Renal cortex interstitium (tissue), 11 donors: Measurements from ENCODE around the gene GIMAP7. TPM values are rescaled to one million over a fixed set of nuclear protein-coding genes. Genes with fewer than 3 reads are reported as not detected.

Source experiments
- DNase-seq, 11 donors: peaks; one replicate each; pipeline ENCODE4 v3.0.0-alpha.2; 2013; ENCODE audit warnings: low read depth in 9 of 11, low spot score in 4 of 11; ENCODE audit errors: extremely low read depth in 1 of 11
- polyA plus RNA-seq, 3 donors: library from polyadenylated mRNA; unstranded; fragments of 120-200 nt; gene quantifications; one replicate each; pipeline ENCODE4 v1.2.1, GENCODE V29; 2013; ENCODE audit not compliant: insufficient read length in 3 of 3

The GIMAP7 gene
- polyA plus RNA-seq, 3 donors: 10.3 to 15.7 (median 14.3) TPM

- no peak for DNase-seq
Measured at GRCh38 chr7:150564006-150564405, 49.3 kb downstream of the GIMAP7 start.

DNA sequence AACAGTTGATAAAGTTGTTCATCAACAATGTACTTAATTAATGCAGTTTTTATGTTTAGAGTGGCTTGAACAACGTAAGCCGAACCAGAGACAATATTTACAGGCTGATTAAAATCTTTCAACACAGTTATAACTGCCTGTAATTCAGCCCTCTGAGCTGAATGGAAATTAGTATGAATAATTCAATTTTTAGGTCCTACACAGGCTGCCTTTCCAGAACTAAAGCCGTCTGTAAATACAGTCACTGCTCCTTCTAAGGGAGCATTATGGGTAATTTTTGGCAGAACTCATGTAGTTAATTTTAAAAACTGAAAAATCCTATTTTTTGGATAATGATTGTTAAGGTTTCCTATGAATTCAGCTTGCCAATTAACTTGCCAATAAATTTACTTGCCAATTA, 49.9 kb downstream of the GIMAP7 start:
- no peak for DNase-seq

DNA sequence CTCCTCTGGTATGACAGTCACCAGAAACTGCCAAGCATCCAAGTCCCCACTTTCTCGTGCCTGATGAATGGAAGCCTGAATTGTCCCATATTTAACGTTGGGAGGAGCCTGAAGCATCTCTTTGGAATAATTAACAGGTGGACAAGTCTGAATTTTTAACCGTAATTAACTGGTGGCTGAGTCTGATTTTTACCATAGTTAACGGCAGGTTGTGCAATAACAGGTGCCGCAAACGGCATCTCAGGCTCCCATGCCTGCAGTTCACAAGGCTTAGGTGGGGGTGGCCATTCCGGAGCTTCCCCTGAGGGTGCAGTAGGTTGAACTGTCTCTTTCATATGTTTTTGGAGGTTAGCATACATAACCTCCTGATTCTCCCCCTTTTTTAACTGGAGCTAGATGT, 50.6 kb downstream of the GIMAP7 start:
- no peak for DNase-seq

DNA sequence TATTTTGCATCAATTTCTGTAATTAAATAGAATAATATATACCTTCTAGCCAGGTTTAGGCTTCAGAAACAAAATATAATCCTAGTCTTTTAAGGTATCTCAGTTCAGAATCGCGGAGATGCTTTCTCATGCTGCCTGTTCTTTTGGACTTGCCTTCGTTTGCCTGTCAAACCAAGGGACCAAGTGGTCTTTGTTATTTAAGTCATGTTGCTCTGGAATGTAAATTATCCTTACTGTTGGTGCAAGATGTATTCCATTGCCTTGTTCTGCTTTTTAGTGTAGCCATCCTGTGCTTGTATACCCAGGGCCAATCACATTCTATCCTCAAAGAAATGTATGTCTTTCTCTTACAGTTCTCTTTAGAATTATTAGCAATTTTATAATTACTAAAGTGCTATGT, 51.5 kb downstream of the GIMAP7 start:
- DNase-seq: no peak

DNA sequence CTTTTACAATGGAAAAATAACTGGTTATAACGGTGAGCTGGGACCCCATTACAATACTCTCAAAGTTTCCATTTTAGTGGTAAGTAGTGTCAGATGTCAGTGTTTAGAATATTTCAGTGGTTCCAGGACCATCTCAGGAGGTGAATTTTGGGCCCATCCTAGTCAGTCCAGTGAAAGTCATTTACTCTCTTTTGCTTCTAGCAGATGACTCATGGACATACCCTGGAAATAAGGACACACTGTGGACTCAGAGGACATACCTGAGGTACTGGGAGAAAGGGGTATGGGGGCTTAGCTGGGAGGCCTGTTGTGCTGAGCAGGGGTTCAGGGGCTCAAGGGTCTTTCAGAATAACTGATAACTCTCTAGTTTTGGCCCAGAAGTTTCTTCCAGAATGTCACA, 51.9 kb downstream of the GIMAP7 start:
- no peak for DNase-seq

DNA sequence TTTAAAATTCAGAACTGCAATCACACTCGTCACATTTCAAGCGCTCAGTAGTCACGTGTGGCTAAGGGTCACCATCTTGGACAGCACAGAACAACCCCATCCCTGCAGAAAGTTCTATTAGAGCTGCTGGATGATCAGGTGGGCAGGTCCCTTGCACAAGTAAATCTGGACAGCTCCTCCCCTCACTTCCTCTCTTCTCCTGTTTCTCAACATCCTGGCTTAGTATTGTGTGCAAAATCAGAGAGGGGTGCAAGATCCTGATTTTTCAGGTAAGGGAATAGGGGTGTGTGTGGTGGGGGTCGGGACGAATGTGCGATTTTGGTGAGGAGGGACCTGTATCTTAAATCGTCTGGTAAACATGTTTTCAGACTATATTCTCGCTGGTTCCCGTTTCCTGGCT, 52.5 kb downstream of the GIMAP7 start, which contains the start of gene GIMAP4:
GIMAP4 (plus strand) TSS at position 222 of the 400 bp plus-strand sequence. CDS start 2,512 bp downstream, outside the sequence.
- no peak for DNase-seq

DNA sequence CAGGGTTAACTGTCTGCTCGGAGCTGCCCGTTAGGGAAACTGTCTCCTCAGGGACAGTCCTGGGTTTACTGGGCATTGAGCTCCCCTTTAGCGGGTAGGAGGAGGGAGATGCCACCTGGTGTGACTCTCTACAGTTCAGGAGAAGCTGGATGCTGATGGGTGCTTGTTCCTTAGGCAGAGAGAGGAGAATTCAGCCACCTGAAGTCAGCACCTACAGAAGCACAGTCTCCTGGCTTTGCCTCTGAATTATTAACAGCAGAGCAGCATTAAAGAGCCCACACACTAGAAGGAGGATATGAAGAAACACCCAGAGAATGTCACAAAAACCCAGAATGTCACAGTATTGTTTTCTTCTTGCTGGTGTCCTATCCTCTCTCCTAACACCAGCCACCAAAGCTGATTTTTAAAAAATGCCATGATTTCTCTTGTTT, 53.2 kb downstream of the GIMAP7 start:
- DNase-seq: no peak

DNA sequence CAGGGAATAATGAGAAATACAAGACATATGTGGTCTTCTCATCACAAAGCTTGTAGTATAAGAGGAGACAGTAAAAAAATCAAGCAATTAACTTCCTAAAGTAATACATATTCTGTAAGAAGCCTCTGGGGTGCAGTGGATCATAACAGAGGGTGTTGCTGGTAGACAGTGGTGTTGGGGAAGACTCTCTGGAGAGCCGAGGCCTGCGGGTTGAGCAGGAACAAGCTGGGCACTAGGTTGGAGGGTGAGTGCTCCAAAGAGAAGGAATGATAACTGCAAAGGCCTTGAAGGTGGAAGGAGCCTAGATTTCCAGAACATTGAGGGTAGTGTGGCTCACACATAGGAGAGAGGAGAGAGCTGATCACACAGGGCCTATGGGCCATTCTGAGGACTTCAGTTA, 54.0 kb downstream of the GIMAP7 start:
- DNase-seq: no peak

GRCh38 chr7:150569245-150569955, 54.7 kb downstream of the GIMAP7 start:
- no peak for DNase-seq

Other genes starting within 250 kb of the GIMAP7 start
- 10 to 100 TPM; 21.9 to 30.2 (median 24.6) TPM for gene LRRC61, start 191.5 kb upstream of the GIMAP7 start, polyA plus RNA-seq
- 1 to 10 TPM; 6.6 to 9.7 (median 9.5) TPM for gene ACTR3C, start 191.3 kb upstream of the GIMAP7 start, polyA plus RNA-seq
- gene RARRES2, start 173.2 kb upstream of the GIMAP7 start, polyA plus RNA-seq: 10 to 100 TPM; 37.9 to 63.1 (median 53.5) TPM
- 100 to 1,000 TPM in 2 of 3 donors, 10 to 100 TPM in 1; 80.5 to 110 (median 109) TPM for gene REPIN1, start 146.1 kb upstream of the GIMAP7 start, polyA plus RNA-seq
- gene ZNF775, start 135.5 kb upstream of the GIMAP7 start, polyA plus RNA-seq: 1 to 10 TPM; 3.8 to 7.0 (median 7.0) TPM
- 10 to 100 TPM in 1 of 3 donors, 1 to 10 TPM in 2; 7.1 to 10.4 (median 9.4) TPM for gene GIMAP8, start 64.2 kb upstream of the GIMAP7 start, polyA plus RNA-seq
- 10 to 100 TPM; 21.2 to 27.5 (median 23.4) TPM for gene GIMAP4, start 52.5 kb downstream of the GIMAP7 start, polyA plus RNA-seq
- 10 to 100 TPM; 13.0 to 16.3 (median 14.6) TPM for gene GIMAP6, start 117.5 kb downstream of the GIMAP7 start, polyA plus RNA-seq
- 1 to 10 TPM; 6.4 to 7.9 (median 6.9) TPM for gene GIMAP2, start 170.8 kb downstream of the GIMAP7 start, polyA plus RNA-seq
- gene GIMAP1, start 201.7 kb downstream of the GIMAP7 start, polyA plus RNA-seq: 1 to 10 TPM; 2.1 to 2.3 (median 2.3) TPM
- 1 to 10 TPM; 3.2 to 5.9 (median 5.5) TPM for gene GIMAP5, start 222.5 kb downstream of the GIMAP7 start, polyA plus RNA-seq